GM19452 (cell line): ENCODE results near the gene CKB.
"Not testable (repeated sequence)": the region's sequence is repeated elsewhere in the genome, so short reads cannot be mapped to it uniquely, and the experiment has no call there.

Experiments used
- ATAC-seq: cut with Tn5 transposase; IDR thresholded peaks from one replicate; pipeline ENCODE4 v1.9.1; 2021; ENCODE audit not compliant: unreplicated experiment

CKB gene

DNA sequence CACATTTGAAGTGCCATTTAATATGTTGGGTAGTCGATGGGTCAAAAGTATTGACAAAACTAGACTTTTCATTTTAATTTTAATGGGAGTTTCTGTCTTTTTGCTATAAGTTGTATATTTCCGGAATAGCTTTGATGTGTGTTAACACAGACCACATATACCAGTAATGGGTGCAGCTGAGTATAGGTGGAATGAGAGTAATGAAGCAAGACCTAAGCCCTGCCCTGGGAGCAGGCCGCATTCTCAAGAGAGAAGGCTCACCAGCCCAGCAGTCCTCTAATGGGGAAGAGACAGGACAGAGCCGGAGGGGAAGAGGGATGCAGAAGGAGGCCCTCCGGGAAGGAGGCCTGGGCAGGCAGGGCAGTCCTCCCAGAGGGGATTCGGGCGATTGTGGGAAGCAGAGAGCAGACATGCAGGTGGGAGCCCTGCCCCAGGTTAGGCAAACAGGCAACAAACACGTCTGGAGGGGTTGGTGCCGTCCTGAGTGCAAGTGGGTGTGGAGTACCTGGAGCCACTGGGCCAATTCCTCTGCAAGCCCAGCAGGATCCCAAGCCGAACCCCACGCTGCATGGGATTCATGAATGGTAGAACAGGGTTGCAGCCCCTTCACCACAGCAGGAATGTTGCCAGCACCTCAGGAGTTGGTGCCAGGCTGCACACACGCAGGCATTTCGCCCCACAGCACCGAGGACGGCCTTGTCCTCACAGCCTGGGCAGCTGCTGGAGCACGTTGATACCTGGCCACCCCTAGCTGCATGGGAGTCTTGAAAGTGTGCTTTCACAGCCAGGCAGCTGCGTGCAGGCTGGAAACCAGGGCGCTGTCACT lies 7.8 kb downstream of the CKB start:
- no peak for ATAC-seq

DNA sequence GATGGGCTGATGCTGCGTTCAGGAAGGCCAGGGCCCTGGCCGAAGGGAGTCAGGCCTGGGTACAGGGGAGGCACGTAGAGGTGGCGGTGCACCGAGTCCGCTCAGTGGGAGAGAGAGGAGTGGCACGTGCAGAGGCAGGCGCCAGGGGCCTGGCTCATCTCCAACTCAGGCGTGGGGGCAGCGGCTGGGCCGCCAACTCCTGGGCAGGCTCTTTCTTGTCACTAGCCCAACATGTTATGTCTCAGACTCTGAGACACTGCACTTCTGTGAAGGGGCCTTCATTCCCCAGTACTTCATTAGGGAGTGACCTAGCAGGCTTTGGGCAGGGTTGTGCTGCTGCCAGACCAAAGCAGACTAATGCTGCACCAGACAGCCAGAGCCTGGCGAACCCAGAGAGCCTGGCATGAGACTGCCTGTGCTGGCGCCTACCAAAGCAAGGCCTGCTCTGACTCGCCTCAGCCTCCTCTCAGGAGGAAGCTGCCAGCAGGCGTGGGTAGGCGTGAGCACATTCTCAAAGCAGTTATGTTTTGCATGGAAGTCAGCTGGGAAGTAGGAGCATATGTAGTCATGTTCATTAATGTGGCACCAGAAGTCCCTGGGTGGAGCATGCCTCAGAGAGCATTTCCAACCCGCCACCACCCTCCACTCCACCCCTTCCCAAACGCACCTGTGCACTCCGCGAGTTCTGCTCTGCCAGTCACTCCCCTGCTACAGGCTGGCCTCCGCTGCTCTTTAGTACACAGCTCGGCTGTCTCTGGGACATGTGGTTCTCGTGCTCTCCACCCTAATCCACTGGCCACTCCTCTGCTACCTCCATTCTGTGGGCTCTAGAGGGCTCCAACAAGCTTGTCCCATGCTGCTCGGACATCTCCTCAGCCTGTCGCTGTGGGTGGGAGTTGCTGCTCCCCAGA lies 9.7 kb downstream of the CKB start:
- ATAC-seq, result no peak

DNA sequence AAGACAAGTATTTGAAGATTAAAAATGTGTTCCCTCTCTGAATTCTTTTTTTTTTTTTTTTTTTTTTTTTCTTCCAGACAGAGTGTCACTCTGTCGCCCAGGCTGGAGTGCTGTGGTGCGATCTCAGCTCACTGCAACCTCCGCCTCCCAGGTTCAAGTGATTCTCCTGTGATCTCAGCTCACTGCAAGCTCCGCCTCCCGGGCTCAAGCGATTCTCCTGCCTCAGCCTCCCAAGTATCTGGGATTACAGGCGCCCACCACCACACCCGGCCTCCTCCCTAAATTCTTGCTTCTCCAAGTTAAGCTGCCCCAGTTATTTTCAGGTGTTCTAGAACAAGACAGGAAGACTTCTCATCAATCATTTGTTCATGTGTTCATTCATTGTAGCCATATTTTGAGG lies 10.4 kb downstream of the CKB start:
- ATAC-seq, result not testable (repeated sequence)

GRCh38 chr14:103510724-103511693 lies 11.6 kb downstream of the CKB start:
- no peak for ATAC-seq

- ATAC-seq, result no peak
Measured at GRCh38 chr14:103509864-103510723, 12.5 kb downstream of the CKB start.

DNA sequence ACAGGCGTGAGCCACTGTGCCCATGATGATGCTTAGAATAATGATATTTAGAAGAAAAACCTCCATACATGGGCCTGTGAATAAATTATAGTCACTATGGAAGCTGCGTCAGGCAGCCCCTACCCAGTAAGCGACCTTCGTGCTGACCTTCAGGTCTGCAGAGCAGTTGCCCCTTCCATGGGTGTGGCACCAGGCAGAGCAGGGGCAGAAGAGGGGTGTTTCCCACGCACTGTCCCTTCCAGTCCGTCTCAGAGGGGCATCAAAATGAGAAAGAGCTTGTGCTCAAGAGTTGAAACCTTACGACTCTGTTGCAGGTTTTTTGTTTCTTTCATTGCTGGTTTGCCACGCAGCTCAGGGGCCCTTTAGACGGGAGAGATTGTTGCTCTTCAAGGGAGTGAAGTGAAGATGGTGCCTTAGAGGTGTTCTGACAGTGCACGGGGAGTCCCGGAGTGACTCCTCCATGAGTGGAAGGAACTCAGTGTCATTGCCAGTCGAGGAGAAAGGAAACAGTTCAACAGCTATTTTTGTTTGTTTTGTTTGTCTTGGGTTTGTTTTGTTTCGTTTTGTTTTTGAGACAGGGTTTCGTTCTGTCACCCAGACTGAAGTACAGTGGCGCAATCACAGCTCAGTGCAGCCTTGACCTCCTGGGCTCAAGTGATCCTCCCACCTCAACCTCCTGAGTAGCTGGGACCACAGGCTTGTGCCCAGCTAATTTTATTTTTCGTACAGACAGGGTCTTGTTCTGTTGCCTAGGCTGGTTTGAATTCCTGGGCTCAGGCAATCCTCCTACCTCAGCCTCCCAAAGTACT lies 13.9 kb downstream of the CKB start:
- ATAC-seq, result no peak

- no peak for ATAC-seq
Measured at GRCh38 chr14:103507751-103508150, 14.9 kb downstream of the CKB start.

GRCh38 chr14:103504991-103505565 lies 17.6 kb downstream of the CKB start:
- ATAC-seq, result no peak

DNA sequence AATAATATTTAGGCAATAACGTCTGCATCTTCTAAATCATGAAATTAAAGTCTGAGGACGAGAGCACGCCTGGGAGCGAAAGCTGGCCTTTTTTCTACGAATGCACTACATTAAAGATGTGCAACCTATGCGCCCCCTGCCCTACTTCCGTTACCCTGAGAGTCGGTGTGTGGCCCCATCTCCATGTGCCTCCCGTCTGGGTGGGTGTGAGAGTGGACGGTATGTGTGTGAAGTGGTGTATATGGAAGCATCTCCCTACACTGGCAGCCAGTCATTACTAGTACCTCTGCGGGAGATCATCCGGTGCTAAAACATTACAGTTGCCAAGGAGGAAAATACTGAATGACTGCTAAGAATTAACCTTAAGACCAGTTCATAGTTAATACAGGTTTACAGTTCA lies 19.3 kb downstream of the CKB start:
- ATAC-seq, result no peak

GRCh38 chr14:103502877-103503276 lies 19.8 kb downstream of the CKB start:
- no peak for ATAC-seq

DNA sequence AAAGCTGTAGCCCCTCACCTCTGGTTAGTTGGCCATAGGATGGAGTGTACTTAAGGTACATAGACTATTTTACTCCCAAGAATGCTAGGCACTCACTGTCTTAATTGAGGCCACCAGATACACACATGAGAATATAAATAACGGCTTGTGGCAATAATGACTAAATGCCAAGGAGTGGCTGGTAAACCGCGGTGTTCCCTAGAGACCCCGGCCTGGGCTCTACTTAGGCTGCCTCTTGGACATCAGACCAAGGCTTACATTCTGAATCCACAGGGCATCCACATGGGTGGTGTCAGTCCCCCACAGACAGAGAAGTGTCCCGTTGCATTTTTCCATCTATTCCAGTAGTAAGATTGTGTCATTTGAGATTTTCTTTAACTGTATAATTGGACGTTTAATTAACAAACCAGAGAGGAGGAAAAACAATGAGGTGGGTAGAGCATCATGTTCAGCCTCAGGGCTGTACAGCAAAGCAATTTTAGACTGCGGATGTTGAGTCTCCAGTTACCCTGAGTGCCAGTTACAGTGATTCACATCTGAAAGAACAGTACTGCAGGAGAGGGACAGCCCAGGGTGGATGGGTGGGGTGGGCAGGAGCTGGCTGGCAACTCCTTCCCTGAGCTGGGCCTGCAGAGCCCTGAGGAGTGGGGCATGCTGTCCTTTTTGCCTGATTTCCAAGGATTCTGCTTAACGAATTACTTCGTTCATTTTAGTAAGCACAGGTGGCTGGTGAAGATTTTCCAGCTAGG lies 20.5 kb downstream of the CKB start:
- no peak for ATAC-seq

GRCh38 chr14:103501041-103501870 lies 21.4 kb downstream of the CKB start:
- no peak for ATAC-seq

GRCh38 chr14:103500148-103500990 lies 22.3 kb downstream of the CKB start:
- no peak for ATAC-seq

GRCh38 chr14:103499709-103500108 lies 22.9 kb downstream of the CKB start:
- ATAC-seq, result no peak

GRCh38 chr14:103496776-103497175 lies 25.9 kb downstream of the CKB start:
- ATAC-seq, result no peak

DNA sequence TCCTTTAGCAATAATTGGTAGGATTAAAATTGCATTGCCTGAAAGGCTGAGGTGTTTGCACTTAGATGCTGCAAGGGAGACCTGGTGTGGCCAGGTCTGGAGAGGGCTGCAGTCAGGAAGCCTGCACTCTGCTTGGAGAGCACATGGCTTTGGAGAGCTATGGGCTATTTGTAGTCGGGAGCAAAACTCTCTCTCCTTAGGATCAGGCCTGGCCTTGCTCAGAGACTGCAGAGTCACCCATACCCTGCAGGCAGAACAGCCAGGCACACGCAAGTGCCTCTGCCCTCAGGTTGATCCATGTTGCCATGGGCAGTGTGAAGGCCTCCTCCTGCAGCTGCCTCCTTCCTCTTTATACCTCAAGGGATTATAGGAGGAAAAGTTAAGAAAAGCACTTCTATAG lies 26.8 kb downstream of the CKB start:
- no peak for ATAC-seq
